LNCAP (cell line): ENCODE measurements around the gene CAPN9.

Experiments
- TF ChIP-seq, protein P1 (sequence below): fragments of 450-650 bp; IDR thresholded peaks from 2 replicates; pipeline ENCODE4 v1.5.1; 2017; ENCODE audit warnings: mild to moderate bottlenecking

Gene CAPN9

DNA sequence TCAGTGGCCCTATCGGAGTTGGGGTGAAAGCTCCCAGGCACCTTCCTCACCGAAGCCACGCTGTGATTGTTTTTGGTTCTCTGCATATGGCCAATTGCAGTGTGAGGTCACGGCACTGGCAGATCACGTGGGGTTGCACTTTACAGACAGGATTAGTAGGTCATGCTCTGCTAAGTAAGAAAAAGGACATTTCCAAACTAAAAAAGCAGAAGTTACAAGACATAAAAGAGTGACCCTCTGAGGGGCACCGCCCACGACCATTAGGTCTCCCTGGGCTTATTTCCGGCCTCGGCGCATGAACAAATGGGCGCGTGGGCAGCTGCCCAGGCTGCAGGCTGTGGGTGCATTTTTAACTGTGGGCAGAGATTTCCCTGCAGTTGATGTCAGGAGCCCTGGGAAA is 2.0 kb downstream of the CAPN9 start:
- TF ChIP-seq, protein P1, sequence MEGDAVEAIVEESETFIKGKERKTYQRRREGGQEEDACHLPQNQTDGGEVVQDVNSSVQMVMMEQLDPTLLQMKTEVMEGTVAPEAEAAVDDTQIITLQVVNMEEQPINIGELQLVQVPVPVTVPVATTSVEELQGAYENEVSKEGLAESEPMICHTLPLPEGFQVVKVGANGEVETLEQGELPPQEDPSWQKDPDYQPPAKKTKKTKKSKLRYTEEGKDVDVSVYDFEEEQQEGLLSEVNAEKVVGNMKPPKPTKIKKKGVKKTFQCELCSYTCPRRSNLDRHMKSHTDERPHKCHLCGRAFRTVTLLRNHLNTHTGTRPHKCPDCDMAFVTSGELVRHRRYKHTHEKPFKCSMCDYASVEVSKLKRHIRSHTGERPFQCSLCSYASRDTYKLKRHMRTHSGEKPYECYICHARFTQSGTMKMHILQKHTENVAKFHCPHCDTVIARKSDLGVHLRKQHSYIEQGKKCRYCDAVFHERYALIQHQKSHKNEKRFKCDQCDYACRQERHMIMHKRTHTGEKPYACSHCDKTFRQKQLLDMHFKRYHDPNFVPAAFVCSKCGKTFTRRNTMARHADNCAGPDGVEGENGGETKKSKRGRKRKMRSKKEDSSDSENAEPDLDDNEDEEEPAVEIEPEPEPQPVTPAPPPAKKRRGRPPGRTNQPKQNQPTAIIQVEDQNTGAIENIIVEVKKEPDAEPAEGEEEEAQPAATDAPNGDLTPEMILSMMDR = no peak

DNA sequence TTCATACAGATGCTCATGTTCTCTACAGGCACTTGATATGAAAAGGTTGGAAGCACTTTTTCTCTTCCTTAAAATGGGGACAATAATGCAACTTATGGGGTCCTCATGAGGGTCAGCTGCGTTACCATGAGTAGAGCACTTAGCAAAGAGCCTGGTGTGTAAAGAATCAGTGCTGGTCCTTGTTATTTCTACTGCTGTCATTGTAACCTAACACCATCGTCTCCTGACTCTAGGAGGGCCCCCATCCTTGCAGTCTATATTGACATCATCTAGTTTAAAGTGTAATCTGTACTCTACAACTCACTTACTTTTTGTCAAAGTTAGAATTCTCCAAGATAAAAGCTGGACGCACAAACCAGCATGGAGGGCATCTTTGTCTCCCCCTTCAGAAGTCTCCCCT is 2.4 kb downstream of the CAPN9 start:
- TF ChIP-seq, protein P1 = no peak

DNA sequence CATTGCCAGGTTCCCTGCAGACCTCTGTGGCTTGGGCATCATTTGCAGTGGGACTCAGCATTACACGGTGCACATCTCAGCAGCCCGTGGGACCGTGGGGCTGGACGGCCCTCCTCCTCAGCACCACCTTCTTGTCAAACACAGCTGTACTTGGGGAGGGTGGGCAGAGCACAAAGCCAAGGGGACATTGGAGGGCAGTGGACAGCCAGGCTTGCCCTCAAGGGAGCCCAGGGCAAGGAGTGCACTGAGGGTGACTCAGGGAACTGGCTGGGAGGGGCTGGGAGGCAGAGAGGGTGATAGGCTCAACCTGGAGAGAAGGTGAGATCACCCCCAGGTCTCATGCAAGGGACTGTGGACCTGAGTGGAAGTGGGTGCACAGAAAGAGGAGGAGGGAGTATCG is 3.4 kb downstream of the CAPN9 start:
- TF ChIP-seq, protein P1 = no peak

DNA sequence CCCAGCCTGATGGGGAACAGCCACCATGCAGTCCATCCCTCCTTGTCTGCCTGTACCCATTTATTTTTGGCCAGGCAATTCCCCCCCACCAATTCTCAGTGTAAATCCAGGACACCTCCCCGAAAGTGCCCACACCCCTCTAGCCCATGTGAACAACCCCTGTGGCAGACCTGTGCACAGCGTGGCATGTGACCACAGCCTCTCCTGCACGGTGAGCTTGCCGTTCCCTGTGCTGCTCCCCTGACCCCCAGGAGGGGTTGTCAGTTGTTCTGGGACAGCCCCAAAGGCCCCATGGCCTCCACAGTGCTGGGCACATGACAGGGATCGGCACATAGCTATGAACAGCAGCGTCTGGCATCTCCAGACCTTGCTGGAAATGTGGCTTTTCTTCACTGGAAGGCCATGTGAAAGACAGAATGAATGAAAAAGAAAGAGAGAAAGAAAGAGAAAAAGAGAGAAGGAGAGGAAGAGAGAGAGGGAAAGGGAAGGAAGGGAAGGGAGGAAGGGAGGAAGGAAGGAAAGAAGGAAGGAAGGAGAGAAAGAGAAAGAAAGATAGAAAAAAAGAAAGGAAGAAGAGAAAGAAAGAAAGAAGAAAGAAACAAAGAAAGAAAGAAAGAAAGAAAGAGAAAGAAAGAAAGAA is 3.9 kb downstream of the CAPN9 start:
- TF ChIP-seq, protein P1 = no peak

DNA sequence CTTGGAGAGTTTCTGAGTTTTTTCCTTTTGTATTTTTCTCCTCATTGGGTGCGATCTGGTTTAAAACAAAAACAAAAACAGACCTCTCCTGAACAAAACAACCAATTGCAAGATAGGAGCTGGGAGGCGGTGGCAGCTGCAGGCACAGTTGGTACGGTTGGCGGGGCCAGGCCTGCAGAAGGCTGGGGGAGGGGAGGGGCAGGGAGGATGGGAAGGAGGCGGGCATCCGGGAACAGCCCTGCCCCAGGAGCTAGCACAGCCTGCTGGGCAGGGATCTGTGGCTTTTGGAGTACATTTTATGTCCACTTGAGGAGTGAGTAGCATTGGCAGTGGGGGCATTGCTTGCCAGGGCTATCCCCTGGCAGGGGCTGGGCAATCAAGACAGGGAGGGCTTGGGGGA is 5.2 kb downstream of the CAPN9 start:
- TF ChIP-seq, protein P1 = no peak

DNA sequence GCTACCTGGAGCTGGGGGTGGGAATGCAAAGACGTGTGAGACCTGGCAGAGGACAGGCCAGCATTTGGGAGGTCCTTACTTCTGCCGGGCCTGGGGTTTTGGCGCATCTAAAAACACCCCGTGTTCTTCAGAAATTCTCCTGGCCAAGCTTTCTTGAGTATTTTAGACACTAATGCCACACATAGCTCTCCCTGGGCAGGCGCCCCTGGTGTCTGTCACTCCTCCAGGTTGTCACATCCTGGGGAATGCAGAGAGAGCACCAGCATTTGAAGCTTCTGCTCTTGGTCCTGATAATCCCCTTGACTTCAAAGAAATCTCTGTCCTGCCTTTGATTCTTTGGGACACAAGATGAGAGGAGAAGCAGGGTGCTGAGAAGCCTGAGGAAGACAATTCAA is 6.0 kb downstream of the CAPN9 start:
- TF ChIP-seq, protein P1 = no peak

DNA sequence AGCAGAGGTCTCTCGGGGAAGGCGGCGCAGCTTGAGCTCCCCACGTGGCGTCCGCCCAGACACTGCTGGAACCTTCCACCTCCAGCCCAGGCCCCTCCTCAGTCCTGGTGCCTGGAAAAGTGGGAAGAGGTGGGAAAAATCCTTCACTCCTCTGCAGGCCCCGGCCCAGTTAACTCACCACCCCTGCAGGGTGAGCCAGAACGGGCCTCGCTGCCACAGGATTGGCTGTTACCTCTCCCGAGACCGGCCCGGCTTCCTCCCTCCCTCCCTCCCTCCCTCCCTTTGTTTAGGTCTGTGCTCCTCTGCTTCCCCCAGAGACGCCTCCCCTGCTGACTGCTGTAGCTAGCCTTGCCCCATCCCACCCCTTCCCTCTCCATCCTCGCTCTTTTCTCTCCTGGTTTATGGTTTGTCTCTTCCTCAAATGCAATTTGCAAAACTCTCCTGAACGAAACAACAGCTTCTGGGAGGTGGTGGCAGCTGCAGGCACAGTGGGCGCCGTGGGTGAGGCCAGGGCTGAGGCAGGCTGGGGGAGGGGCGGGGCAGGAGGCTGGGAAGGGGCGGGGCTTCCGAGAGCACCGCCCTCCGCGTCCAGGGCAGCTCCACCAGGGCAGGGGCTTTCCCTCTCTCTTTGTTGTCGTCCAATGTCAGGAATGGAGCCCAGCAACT is 6.5 kb downstream of the CAPN9 start:
- TF ChIP-seq, protein P1 = no peak
